Measurements from ENCODE around the gene DHODH. TPM values are rescaled to one million over a fixed set of nuclear protein-coding genes. Genes with fewer than 3 reads are reported as not detected.

The DHODH gene
- total RNA-seq, 2 experiments from 2014 or later: 26.5 to 26.8 TPM

GRCh38 chr16:72043058-72043457, 34.5 kb downstream of the DHODH start:
- Mint-ChIP-seq H3K27ac (no peak overlapping the region), H3K36me3 (ENCODE audit: low read depth) (peaks cover 8% of the 10 kb centered on the region), H3K4me1 (ENCODE audit: low read depth) (no peaks in the 10 kb centered on the region), H3K4me3 (no peak overlapping the region), H3K9me3 (peaks cover 3% of the 10 kb centered on the region), H3K27me3 (no peaks in the 10 kb centered on the region)
- intact Hi-C loops (cut with micrococcal nuclease): no loop called here
- DNase-seq (no peak), ATAC-seq (no peak)
- ChIA-PET POLR2A (no interaction called here), CTCF (no interaction called here)
- no peak for TF ChIP-seq CTCF (IDR thresholded peaks at IDR 0.05)

- Mint-ChIP-seq H3K36me3 (ENCODE audit: low read depth) (peaks cover 8% of the 10 kb centered on the region), H3K9me3 (peaks cover 3% of the 10 kb centered on the region), H3K4me1 (ENCODE audit: low read depth) (no peaks in the 10 kb centered on the region), H3K4me3 (no peak overlapping the region), H3K27ac (no peak overlapping the region), H3K27me3 (no peaks in the 10 kb centered on the region)
- ATAC-seq: no peak
- ChIA-PET POLR2A (no interaction called here), CTCF (no interaction called here)
- no peak for TF ChIP-seq CTCF (IDR thresholded peaks at IDR 0.05)
- intact Hi-C loops (cut with micrococcal nuclease): no loop called here
- DNase-seq: no peak
Observed at GRCh38 chr16:72043539-72043938, 35.0 kb downstream of the DHODH start.

- peaks cover 7% of the 10 kb centered on the region for H3K9me3 Mint-ChIP-seq
- peaks cover 8% of the 10 kb centered on the region for H3K36me3 Mint-ChIP-seq (ENCODE audit: low read depth)
- DNase-seq (no peak), ATAC-seq (no peak)
- TF ChIP-seq CTCF (IDR thresholded peaks at IDR 0.05): no peak
- no peaks in the 10 kb centered on the region for H3K27me3 Mint-ChIP-seq
- H3K4me3 Mint-ChIP-seq: no peak overlapping the region
- intact Hi-C loops (cut with micrococcal nuclease): no loop called here
- POLR2A ChIA-PET: no interaction called here
- no peak overlapping the region for H3K27ac Mint-ChIP-seq
- CTCF ChIA-PET: no interaction called here
- no peaks in the 10 kb centered on the region for H3K4me1 Mint-ChIP-seq (ENCODE audit: low read depth)
Observed at GRCh38 chr16:72044296-72044695, 35.8 kb downstream of the DHODH start.

- ATAC-seq: no peak
- ChIA-PET CTCF (no interaction called here), POLR2A (no interaction called here)
- Mint-ChIP-seq H3K4me3 (no peak overlapping the region), H3K4me1 (ENCODE audit: low read depth) (no peaks in the 10 kb centered on the region), H3K9me3 (peaks cover 8% of the 10 kb centered on the region), H3K36me3 (ENCODE audit: low read depth) (peaks cover 8% of the 10 kb centered on the region), H3K27ac (no peak overlapping the region), H3K27me3 (no peaks in the 10 kb centered on the region)
- DNase-seq: no peak
- TF ChIP-seq CTCF (IDR thresholded peaks at IDR 0.05): no peak
- intact Hi-C loops (cut with micrococcal nuclease): no loop called here
Observed at GRCh38 chr16:72044825-72045359, 36.3 kb downstream of the DHODH start.

- POLR2A ChIA-PET: no interaction called here
- CTCF ChIA-PET: no interaction called here
- DNase-seq: no peak
- Mint-ChIP-seq H3K4me3 (no peak overlapping the region), H3K36me3 (ENCODE audit: low read depth) (no peaks in the 10 kb centered on the region), H3K4me1 (ENCODE audit: low read depth) (no peaks in the 10 kb centered on the region), H3K27ac (no peak overlapping the region), H3K27me3 (no peaks in the 10 kb centered on the region), H3K9me3 (peaks cover 12% of the 10 kb centered on the region)
- no peak for TF ChIP-seq CTCF (IDR thresholded peaks at IDR 0.05)
- no peak for ATAC-seq
- intact Hi-C loops (cut with micrococcal nuclease): no loop called here
Observed at GRCh38 chr16:72049110-72049509, 40.6 kb downstream of the DHODH start.

Data from activated CD8-positive, alpha-beta T cell treated with anti-CD3 and anti-CD28 coated beads for 36 hours (primary cell).